ENCODE measurements around the gene CATSPERZ.

Gene CATSPERZ

DNA sequence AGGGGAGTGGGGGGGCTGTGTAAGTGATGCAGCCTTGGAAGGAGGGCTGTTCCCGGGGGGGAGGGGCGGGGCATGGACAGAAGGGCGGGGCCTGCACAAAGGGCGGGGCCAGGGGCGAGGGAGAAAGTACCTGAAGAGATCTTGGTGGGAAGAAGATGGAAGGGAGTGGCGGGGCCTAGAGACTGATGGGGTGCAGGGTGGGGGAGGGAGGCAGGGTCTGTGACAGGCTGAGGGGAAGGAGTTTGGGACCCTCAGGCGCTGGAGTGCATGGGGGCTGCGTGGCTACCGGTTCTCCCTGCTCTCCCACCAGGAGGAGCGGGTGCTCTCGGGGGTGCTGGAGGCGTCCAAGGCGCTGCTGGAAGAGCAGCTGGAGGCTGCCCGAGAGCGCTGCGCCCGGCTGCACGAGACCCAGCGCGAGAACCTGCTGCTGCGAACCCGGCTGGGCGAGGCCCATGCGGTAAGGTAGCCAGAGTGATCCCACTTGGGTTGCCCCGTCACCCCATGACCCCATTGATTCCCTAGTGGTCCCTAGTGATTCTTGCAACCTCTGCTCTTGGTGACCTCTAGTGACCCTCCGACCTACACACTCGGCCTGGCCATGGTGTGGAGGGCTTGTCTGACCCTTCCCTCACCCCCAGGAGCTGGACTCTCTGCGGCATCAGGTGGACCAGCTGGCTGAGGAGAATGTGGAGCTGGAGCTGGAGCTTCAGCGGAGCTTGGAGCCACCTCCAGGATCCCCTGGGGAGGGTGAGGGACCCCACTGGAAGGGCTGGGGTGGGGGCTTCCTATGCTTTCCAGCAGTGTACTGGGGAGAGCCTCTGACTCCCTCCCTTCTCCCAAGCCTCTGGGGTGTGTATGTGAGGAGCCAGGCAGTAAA, 42.9 kb downstream of the CATSPERZ start:
- DNase-seq (ENCODE audit: low read depth in 2 of 2), result no peak

GRCh38 chr11:64343767-64344559, 43.8 kb downstream of the CATSPERZ start:
- DNase-seq (ENCODE audit: low read depth in 2 of 2), result no peak

DNA sequence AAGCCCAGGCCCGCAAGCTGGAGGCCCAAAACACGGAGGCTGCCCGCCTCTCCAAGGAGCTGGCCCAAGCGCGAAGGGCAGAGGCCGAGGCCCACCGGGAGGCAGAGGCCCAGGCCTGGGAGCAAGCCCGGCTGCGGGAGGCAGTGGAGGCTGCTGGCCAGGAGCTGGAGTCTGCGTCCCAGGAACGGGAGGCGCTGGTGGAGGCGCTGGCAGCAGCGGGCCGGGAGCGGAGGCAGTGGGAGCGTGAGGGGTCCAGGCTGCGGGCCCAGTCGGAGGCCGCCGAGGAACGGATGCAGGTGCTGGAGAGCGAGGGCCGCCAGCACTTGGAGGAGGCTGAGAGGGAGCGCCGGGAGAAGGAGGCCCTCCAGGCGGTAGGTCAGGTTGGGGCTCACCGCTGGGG, 44.6 kb downstream of the CATSPERZ start:
- DNase-seq (ENCODE audit: low read depth in 2 of 2), result no peak

DNA sequence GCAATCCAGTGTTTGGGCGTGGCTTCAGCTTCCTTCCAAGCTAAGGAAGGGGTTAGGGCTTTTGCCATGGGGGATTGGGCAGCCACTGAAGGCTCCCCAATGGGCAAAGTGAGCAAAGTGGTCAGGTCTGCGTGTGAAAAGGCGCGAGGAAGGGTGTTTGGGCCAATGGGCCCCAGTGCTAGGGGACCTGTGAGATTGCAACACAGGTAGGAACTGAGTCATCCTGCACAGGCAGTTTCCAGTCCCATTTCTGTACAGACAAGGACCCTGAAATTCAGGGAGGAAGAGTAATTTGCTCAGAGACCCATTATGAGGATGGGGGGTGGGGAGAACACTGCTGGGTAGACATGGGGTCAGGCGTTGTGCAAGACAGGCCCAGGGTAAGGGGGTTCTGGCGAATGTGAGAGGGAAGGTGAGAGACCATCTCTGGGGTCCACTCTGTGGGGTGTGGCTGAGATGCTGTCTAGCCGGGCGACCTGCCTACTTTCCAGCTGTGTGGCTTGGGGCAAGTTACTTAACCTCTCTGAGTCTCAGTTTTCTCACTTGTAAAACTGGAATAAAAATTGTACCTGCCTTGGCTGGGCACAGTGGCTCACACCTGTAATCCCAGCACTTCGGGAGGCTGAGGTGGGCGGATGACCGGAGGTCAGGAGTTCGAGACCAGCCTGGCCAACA, 47.2 kb downstream of the CATSPERZ start:
- no peak for DNase-seq (ENCODE audit: low read depth in 2 of 2)

- DNase-seq (ENCODE audit: low read depth in 2 of 2), result no peak
Measured at GRCh38 chr11:64348383-64349024, 48.3 kb downstream of the CATSPERZ start.

DNA sequence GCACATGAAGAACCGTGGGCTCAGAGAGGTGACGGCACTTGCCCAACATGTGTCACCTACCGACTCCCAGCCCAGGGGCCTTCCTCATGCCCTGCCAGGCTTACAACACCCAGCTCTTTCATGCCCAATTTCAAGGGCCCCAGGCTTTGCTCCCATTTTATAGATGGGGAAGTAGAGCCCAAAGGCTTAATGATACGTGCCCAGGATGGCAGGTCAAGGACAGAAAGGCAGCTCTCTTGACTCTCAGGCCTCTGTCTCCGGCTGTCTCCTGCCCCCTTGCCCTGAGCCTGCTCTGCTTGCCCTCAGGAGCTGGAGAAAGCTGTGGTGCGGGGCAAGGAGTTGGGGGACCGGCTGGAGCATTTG, 48.8 kb downstream of the CATSPERZ start:
- DNase-seq (ENCODE audit: low read depth in 2 of 2), result no peak

GRCh38 chr11:64349404-64349803, 49.2 kb downstream of the CATSPERZ start:
- DNase-seq (ENCODE audit: low read depth in 2 of 2), result no peak

GRCh38 chr11:64351136-64351631, 51.0 kb downstream of the CATSPERZ start:
- no peak for DNase-seq (ENCODE audit: low read depth in 2 of 2)

DNA sequence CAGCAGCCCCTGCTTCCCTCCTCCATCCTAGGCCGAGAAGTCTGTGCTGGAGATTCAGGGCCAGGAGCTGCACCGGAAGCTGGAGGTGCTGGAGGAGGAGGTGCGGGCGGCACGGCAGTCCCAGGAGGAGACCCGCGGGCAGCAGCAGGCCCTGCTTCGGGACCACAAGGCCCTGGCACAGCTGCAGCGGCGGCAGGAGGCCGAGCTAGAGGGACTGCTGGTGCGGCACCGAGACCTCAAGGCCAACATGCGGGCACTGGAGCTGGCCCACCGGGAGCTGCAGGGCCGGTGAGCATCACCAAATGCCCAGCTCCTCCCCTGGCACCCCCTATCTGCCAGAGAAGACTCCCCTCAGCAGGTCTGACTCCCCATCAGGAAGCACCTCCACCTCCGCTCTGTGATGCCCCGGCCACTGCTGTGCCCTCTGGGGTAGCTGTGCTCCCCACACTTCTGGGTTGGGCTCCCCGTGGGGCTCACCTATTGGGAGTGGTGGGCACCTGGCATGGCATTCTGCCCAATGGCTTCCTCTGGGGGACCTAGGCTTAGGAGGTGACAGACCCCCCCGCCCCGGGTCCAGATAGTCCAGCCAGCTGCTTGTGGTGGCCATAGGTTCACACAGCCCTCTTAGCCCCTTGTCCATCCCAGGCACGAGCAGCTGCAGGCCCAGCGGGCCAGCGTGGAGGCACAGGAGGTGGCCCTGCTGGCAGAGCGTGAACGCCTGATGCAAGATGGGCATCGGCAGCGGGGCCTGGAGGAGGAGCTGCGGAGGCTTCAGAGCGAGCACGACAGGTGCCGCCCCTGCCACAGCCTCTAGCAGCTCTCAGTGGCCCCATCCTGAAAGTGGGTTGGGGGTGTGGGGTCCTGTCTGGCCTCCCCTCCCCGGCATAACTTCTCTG, 52.2 kb downstream of the CATSPERZ start:
- DNase-seq (ENCODE audit: low read depth in 2 of 2), result no peak

DNA sequence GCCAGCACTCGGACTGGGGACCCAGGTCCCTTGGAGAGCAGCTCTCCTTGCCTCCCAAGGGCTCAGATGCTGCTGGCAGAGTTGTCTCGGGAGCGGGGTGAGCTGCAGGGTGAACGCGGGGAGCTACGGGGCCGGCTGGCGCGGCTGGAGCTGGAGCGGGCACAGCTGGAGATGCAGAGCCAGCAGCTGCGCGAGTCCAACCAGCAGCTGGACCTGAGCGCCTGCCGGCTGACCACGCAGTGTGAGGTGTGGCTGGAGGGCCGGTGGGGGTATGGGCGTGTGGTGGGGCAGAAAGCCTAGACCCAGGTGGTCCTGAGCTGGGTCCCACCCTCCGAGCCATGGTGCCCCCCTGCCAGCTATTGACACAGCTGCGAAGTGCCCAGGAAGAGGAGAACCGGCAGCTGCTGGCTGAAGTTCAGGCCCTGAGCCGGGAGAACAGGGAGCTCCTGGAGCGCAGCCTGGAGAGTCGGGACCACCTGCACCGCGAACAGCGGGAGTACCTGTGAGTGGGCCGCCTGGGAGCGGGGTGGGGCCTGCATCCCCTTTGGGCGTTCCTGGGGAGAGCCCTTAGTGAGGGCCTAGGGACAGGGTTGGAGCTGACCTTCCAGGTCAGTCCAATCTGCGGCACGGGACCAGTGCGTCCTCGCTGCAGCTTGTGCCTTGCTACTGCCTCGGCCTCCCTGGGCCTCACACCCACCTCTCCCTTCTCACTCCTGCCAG, 53.0 kb downstream of the CATSPERZ start:
- DNase-seq (ENCODE audit: low read depth in 2 of 2), result no peak

GRCh38 chr11:64353715-64354506, 53.8 kb downstream of the CATSPERZ start:
- DNase-seq (ENCODE audit: low read depth in 2 of 2), result no peak
